Mononuclear cell (primary cell): Measurements from ENCODE around the gene P3H3. TPM values are rescaled to one million over a fixed set of nuclear protein-coding genes. Genes with fewer than 3 reads are reported as not detected.

Source experiments
- H3K27me3 ChIP-seq: 2 replicates; pipeline ENCODE4 v1.6.0; 2011; ENCODE audit warnings: low read length, control low read depth; ENCODE audit not compliant: insufficient read depth
- H3K4me1 ChIP-seq: 2 replicates; pipeline ENCODE4 v1.5.1; 2011; ENCODE audit warnings: mild to moderate bottlenecking, low read length, control low read depth; ENCODE audit not compliant: insufficient read depth
- H3K4me3 ChIP-seq: 2 replicates; pipeline ENCODE4 v1.5.1; 2011; ENCODE audit warnings: mild to moderate bottlenecking, low read length, moderate library complexity
- H3K9me3 ChIP-seq: 2 replicates; pipeline ENCODE4 v1.5.1; 2011; ENCODE audit warnings: low read depth, mild to moderate bottlenecking, control low read depth, low read length
- total RNA-seq: library from RNA; depleted of rRNA; stranded (reverse); fragments of >200 nt; gene quantifications from one replicate; pipeline ENCODE4 v1.2.3, GENCODE V29; 2012

P3H3 gene
- 2.6 TPM for total RNA-seq

DNA sequence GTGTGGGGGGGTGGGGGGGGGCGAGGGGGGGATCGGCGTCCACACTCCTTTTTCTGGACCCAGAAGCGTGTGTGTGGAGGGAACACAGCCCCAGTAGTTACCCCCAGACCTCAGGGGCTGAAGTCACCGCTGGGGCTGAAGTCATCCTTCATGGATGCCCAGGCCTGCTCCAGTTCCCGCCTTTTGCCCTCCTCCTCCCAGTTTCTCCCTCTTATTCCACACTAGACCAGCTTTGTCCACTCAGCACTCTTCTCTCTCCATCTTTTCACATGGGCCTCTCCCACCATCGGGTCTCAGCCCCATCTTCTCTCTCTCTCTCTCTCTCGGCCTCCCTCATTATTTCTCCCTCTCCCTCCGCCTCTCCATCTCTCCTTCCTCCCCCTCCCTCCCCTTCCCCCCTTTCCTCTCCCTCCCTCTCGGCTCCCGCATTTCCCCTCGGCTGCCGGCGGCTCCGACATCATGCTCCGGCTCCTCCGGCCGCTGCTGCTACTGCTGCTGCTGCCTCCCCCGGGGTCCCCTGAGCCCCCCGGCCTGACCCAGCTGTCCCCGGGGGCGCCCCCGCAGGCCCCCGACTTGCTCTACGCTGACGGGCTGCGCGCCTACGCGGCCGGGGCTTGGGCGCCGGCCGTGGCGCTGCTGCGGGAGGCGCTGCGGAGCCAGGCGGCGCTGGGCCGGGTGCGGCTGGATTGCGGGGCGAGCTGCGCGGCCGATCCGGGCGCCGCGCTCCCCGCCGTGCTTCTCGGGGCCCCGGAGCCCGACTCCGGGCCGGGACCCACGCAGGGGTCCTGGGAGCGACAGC, at the start of gene P3H3:
P3H3 (plus strand) TSS at position 426 of the 799 bp plus-strand sequence; CDS start at position 460, 34 bp downstream.
- Histone ChIP-seq H3K27me3 (peaks cover 38% of the 10 kb centered on the region), H3K9me3 (no peaks in the 10 kb centered on the region), H3K4me1 (peaks cover 19% of the 10 kb centered on the region), H3K4me3 (peak within 1 kb of the TSS; percentile 37)

- H3K4me3 ChIP-seq, result peak overlapping the region; percentile 10
- H3K4me1 ChIP-seq, result peaks cover 34% of the 10 kb centered on the region
- no peaks in the 10 kb centered on the region for H3K9me3 ChIP-seq
- peaks cover 31% of the 10 kb centered on the region for H3K27me3 ChIP-seq
Observed at GRCh38 chr12:6778574-6779550, 49.3 kb upstream of the P3H3 start.

- Histone ChIP-seq H3K9me3 (no peaks in the 10 kb centered on the region), H3K27me3 (peaks cover 23% of the 10 kb centered on the region), H3K4me1 (peaks cover 40% of the 10 kb centered on the region), H3K4me3 (no peak overlapping the region)
Observed at GRCh38 chr12:6779708-6780432, 48.3 kb upstream of the P3H3 start.

GRCh38 chr12:6780573-6780972, 47.6 kb upstream of the P3H3 start:
- no peaks in the 10 kb centered on the region for H3K9me3 ChIP-seq
- peaks cover 47% of the 10 kb centered on the region for H3K4me1 ChIP-seq
- H3K4me3 ChIP-seq, result no peak overlapping the region
- H3K27me3 ChIP-seq, result peaks cover 16% of the 10 kb centered on the region

DNA sequence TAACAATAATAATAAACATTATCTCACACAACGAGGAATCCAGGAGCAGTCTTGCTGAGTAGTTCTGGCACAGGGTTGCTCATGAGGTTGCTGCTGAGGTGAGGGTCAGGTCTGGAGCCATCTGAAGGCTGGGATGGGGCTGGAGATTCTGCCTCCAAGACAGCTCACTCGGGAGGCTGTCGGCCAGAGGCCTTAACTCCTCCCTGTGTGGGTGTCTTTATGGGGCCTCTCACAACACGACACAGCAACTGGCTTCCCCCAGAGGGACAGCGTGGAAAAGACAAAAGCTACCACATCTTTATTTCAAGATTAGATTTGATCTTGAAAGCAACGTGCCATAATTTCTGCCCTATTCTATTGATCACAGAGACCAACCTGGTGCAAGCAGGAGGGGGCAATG, 46.1 kb upstream of the P3H3 start:
- no peak overlapping the region for H3K4me3 ChIP-seq
- no peaks in the 10 kb centered on the region for H3K9me3 ChIP-seq
- H3K27me3 ChIP-seq, result peaks cover 2% of the 10 kb centered on the region
- H3K4me1 ChIP-seq, result peaks cover 63% of the 10 kb centered on the region

DNA sequence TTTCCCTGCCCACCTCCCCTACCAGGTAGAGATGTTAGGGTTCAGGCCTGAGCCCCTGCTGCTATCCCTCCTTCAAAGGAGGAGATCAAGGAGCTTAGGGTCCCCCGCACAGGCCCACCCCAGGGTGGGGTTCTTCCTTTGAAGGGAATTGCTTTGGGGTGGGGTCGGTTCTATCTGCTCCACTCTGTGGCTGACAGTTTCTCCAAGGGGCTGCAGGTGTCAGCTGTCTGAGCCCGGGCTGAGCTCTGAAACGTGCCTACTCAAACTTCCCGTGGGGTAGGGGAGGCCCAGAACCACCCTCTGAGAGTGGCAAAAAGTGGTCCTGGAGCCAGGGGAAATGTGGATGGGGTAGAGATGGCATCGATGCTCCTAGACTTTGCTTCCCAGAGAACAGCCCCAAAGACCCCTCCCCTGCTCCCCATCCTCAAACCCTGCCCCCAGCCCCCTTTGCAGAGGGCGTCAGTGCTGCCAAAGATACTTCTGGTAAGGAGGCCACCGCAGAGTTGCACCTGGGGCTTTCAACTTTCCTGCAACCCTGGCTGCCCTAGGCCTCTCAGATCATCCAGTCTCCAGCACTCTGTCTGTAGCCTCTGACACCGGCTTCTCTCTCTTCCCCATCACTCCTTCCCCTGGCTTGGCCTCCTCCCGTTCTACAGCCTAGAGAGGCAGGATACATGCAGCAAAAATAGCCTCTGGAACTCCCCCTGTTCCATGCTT, 45.2 kb upstream of the P3H3 start:
- no peaks in the 10 kb centered on the region for H3K27me3 ChIP-seq
- peaks cover 67% of the 10 kb centered on the region for H3K4me1 ChIP-seq
- H3K4me3 ChIP-seq, result no peak overlapping the region
- no peaks in the 10 kb centered on the region for H3K9me3 ChIP-seq

DNA sequence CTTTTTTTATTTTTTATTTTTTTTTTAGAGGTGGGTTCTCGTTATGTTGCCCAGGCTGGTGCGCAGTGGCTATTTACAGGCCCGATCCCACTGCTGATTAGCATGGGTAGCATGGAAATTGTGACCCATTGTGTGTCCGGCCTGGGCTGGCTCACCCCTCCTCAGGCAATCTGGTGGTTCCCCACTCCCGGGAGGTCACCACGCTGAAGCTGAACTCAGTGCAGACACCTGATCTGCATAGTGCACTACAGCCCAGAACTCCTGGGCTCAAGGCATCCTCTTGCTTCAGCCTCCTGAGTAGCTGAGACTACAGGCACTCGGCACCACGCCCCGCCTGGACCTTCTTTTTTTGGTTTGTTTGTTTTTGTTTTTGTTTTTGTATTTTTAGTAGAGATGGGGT, 44.4 kb upstream of the P3H3 start:
- H3K4me1 ChIP-seq, result peaks cover 64% of the 10 kb centered on the region

DNA sequence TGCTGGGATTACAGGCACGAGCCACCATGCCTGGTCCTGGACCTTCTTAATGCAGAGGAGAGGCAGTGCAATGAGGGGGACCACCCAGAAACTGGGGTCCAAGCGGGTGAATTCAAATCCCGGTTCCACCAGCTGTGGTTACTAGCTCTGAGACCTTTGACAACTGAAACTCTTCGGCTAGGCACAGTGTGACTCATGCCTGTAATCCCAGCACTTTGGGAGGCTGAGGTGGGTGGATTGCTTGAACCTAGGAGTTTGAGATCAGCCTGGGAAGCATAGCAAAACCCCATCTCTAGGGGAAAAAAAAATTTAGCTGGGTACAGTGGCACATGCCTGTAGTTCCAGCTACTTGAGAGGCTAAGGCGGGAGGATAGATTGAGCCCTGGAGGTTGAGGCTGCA, 43.9 kb upstream of the P3H3 start:
- Histone ChIP-seq H3K4me1 (peaks cover 64% of the 10 kb centered on the region), H3K4me3 (no peak overlapping the region), H3K9me3 (no peaks in the 10 kb centered on the region), H3K27me3 (no peaks in the 10 kb centered on the region)

More for the DNA sequence above, 44.4 kb upstream of the P3H3 start:
- Histone ChIP-seq H3K27me3 (no peaks in the 10 kb centered on the region), H3K4me3 (no peak overlapping the region), H3K9me3 (no peaks in the 10 kb centered on the region)

DNA sequence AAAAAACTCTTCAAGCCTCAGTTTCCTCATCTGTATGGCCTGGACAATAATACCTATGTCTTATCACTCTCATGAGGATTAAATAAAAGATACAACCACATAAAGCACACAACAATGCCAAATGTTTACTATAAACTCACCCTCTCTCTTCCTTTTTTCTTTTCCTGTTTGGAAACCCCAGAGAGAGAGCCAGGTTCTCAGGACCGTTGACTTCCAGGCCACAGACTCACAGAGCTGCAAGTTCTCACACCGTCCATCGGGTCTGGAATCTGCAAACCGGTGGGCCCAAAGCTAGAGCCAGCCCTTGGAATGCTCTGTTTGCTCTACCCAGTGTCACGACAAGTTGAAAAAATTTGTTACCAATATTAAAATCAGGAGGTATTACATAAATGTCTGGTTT, 43.4 kb upstream of the P3H3 start:
- no peaks in the 10 kb centered on the region for H3K9me3 ChIP-seq
- H3K4me3 ChIP-seq, result no peak overlapping the region
- H3K4me1 ChIP-seq, result peaks cover 63% of the 10 kb centered on the region
- no peaks in the 10 kb centered on the region for H3K27me3 ChIP-seq

- no peak overlapping the region for H3K4me3 ChIP-seq
- no peaks in the 10 kb centered on the region for H3K9me3 ChIP-seq
- peaks cover 66% of the 10 kb centered on the region for H3K4me1 ChIP-seq
- no peaks in the 10 kb centered on the region for H3K27me3 ChIP-seq
Observed at GRCh38 chr12:6786416-6787094, 41.7 kb upstream of the P3H3 start.

GRCh38 chr12:6787309-6787708, 40.9 kb upstream of the P3H3 start:
- H3K9me3 ChIP-seq, result no peaks in the 10 kb centered on the region
- no peaks in the 10 kb centered on the region for H3K27me3 ChIP-seq
- H3K4me1 ChIP-seq, result peaks cover 73% of the 10 kb centered on the region
- H3K4me3 ChIP-seq, result no peak overlapping the region

GRCh38 chr12:6788972-6789924, 39.0 kb upstream of the P3H3 start, which contains the start of gene CD4:
TSS of gene CD4 (plus strand) at chr12:6789528. CDS start at chr12:6800139, 10,611 bp downstream.
- H3K9me3 ChIP-seq, result no peaks in the 10 kb centered on the region
- H3K4me3 ChIP-seq, result peak within 1 kb of the TSS; percentile 63
- peaks cover 80% of the 10 kb centered on the region for H3K4me1 ChIP-seq
- no peaks in the 10 kb centered on the region for H3K27me3 ChIP-seq
